ENCODE data around the gene NCS1.

DNA sequence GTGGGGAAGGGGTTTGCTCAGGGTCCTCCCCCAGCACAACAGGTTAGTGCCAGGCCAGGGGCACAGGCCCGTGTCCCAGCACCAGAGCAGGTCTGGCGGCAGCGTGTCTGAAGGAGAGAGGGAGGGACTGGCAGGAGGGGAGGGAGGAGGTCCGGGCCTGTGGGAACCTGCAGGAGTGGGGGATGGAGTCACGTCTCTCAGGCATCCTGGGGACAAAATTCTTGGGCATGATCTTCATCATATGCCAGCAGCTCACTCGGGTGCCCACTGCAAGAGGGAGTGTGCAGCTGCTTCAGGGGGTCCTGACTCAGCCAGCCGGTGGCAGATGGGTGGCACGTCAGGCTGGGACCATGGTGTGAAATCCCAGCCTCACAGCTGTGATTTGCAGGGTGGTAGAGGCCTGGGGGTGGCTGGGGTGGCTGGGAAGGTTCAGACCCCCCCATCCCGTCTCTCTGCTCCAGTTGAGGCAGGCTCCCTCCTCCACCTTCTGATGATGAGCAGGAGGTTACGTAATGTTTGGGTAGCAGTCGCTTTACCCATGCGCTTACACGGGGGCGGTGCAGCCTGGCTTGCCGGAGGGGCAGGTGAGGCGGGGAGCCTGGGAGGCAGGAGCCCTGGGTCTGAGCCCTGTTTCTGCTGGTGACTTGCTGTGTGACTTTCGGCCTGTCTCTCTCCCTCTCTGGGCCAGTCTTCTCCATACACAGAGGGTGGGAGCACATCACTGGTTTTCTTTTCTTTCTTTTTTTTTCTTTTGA lies 40.5 kb downstream of the NCS1 start:
- TF ChIP-seq EP300 (IDR thresholded peaks at IDR 0.05) (no peak), POLR2AphosphoS5 (IDR thresholded peaks at IDR 0.05) (no peak)
- TF ChIP-seq, protein P1, sequence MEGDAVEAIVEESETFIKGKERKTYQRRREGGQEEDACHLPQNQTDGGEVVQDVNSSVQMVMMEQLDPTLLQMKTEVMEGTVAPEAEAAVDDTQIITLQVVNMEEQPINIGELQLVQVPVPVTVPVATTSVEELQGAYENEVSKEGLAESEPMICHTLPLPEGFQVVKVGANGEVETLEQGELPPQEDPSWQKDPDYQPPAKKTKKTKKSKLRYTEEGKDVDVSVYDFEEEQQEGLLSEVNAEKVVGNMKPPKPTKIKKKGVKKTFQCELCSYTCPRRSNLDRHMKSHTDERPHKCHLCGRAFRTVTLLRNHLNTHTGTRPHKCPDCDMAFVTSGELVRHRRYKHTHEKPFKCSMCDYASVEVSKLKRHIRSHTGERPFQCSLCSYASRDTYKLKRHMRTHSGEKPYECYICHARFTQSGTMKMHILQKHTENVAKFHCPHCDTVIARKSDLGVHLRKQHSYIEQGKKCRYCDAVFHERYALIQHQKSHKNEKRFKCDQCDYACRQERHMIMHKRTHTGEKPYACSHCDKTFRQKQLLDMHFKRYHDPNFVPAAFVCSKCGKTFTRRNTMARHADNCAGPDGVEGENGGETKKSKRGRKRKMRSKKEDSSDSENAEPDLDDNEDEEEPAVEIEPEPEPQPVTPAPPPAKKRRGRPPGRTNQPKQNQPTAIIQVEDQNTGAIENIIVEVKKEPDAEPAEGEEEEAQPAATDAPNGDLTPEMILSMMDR (IDR thresholded peaks at IDR 0.05) = no peak
